K562 (cell line): ENCODE measurements around the gene CAMK2B. TPM values are rescaled to one million over a fixed set of nuclear protein-coding genes. Genes with fewer than 3 reads are reported as not detected.
A peak's percentile ranks its signal among the peaks of the same experiment; 100 is the strongest.

Source experiments
- ATAC-seq: fragments of 200-7000 bp; cut with Tn5 transposase; 3 replicates; pipeline ENCODE4 v1.9.1; 2020; ENCODE audit warnings: moderate library complexity
- BruUV-seq: library from RNA; stranded (reverse); fragments of 400-500 nt; replicated peaks from 2 replicates; lab custom pipeline; 2021; lab: Mats Ljungman, UMichigan
- CTCF ChIA-PET: fragments of 300-600 bp; formaldehyde crosslinking; extraction: SDS; loops from one replicate; lab custom pipeline; 2021; ENCODE audit warnings: low intra/inter-chr PET ratio; lab: Yijun Ruan, JAX
- POLR2A ChIA-PET: fragments of 300-600, 350-650 bp; sonication (Branson Sonifier 250); formaldehyde crosslinking; extraction: SDS; loops from one replicate; lab custom pipeline; 2021; ENCODE audit warnings: antibody characterized with exemption, inconsistent platforms; lab: Yijun Ruan, JAX
- DNase-seq, 4 experiments: peaks; one replicate each; pipeline versions ENCODE4 v3.0.0 to v3.0.0-alpha.2; 2011 to 2018; ENCODE audit warnings: low spot score in 3 of 4, mixed read lengths in 3 of 4; ENCODE audit errors: extremely low read depth in 1 of 4
- FAIRE-seq: peaks from 2 replicates; lab custom pipeline; 2011; peaks lifted over from hg19 to GRCh38; lab: Jason Lieb, UNC
- H2AFZ ChIP-seq: 2 replicates; pipeline ENCODE4 v1.6.0; 2011; ENCODE audit warnings: low read depth, low read length, control low read depth, inconsistent platforms
- H3K27ac ChIP-seq: fragments of 200-600 bp; 3 replicates; pipeline ENCODE4 v1.8.0; 2011; ENCODE audit warnings: low read depth, mild to moderate bottlenecking, control low read depth, inconsistent platforms, low read length, moderate library complexity, mixed read lengths; ENCODE audit errors: extremely low read depth
- H3K27me3 ChIP-seq, 2 experiments: fragments of 300-600 bp in 1 of 2; 2 replicates in 1 of 2; 3 replicates in 1 of 2; pipeline versions ENCODE4 v1.6.0 to v1.8.0; 2011; ENCODE audit warnings: inconsistent platforms in 2 of 2, low read length in 2 of 2, mild to moderate bottlenecking in 1 of 2, mixed read lengths in 1 of 2, moderate library complexity in 1 of 2; ENCODE audit not compliant: control insufficient read depth in 2 of 2, insufficient read depth in 2 of 2
- H3K36me3 ChIP-seq: fragments of 300-600 bp; 3 replicates; pipeline ENCODE4 v1.8.0; 2011; ENCODE audit warnings: mild to moderate bottlenecking, low read length, inconsistent platforms; ENCODE audit not compliant: control insufficient read depth, insufficient read depth
- H3K4me1 ChIP-seq, 2 experiments: fragments of 200-600 bp in 1 of 2; replicated peaks in 1 of 2; 2 replicates in 1 of 2; 3 replicates in 1 of 2; pipeline versions ENCODE4 v1.5.1 to v1.8.0; 2011; ENCODE audit warnings: inconsistent platforms in 2 of 2, low read length in 2 of 2, mild to moderate bottlenecking in 1 of 2, mixed read lengths in 1 of 2, moderate library complexity in 1 of 2; ENCODE audit not compliant: control insufficient read depth in 2 of 2, insufficient read depth in 2 of 2
- H3K4me2 ChIP-seq: 2 replicates; pipeline ENCODE4 v1.6.1; 2011; ENCODE audit warnings: low read length, control low read depth, inconsistent platforms, mixed read lengths; ENCODE audit not compliant: insufficient read depth
- H3K4me3 ChIP-seq: fragments of 200-600 bp; sonication (generic), shearing (Covaris generic); 2 replicates; pipeline ENCODE4 v1.5.1; 2016; ENCODE audit warnings: control low read depth, inconsistent platforms
- H3K79me2 ChIP-seq: fragments of 200-600 bp; 3 replicates; pipeline ENCODE4 v1.8.0; 2011; ENCODE audit warnings: low read length, inconsistent platforms; ENCODE audit not compliant: control insufficient read depth, insufficient read depth
- H3K9ac ChIP-seq, 2 experiments: 2 replicates each; pipeline versions ENCODE4 v1.6.0 to v1.6.1; 2011; ENCODE audit warnings: low read depth in 2 of 2, low read length in 2 of 2, control low read depth in 1 of 2, inconsistent platforms in 1 of 2, mild to moderate bottlenecking in 1 of 2, mixed read lengths in 1 of 2; ENCODE audit not compliant: insufficient read depth in 1 of 2
- H3K9me1 ChIP-seq: one replicate; pipeline ENCODE4 v1.6.0; 2011; ENCODE audit warnings: inconsistent platforms, mild to moderate bottlenecking, low read length, moderate library complexity; ENCODE audit not compliant: control insufficient read depth, insufficient read depth
- H3K9me3 ChIP-seq: replicated peaks from 2 replicates; pipeline ENCODE4 v1.5.1; 2011; ENCODE audit warnings: low read depth, low read length, inconsistent platforms; ENCODE audit not compliant: control insufficient read depth, insufficient read depth
- H4K20me1 ChIP-seq: replicated peaks from 2 replicates; pipeline ENCODE4 v1.6.1; 2011; ENCODE audit warnings: low read length, inconsistent platforms, mixed read lengths; ENCODE audit not compliant: control insufficient read depth, insufficient read depth
- HSF4 ChIP-seq: fragments of 250-450 bp; sonication (Bioruptor Pico); IDR thresholded peaks from 2 replicates; pipeline ENCODE4 v2.1.2; 2022; ENCODE audit warnings: mild to moderate bottlenecking, moderate library complexity, borderline replicate concordance
- MEF2D ChIP-seq: conservative IDR thresholded peaks from 2 replicates; pipeline ENCODE4 v1.6.1; 2016; ENCODE audit warnings: low read depth, missing genetic modification characterization, missing compliant biosample characterization
- WGBS: fragments of 100-300 bp; shearing (Covaris generic); methylation state at CpG from one replicate; pipeline ENCODE4 v1.1.6; 2016; ENCODE audit warnings: low coverage, mixed read lengths; ENCODE audit not compliant: insufficient coverage; ENCODE audit errors: missing lambda C conversion rate; 5-methylcytosine and 5-hydroxymethylcytosine counted together
- in situ Hi-C: fragments of 300-500 bp; cut with MboI; formaldehyde crosslinking; loops from 4 replicates; pipeline ENCODE4 v1.15.0; 2018; ENCODE audit warnings: inconsistent platforms, mixed read lengths
- intact Hi-C: fragments of 100-400 bp; cut with micrococcal nuclease; formaldehyde crosslinking; loops from 2 replicates; pipeline ENCODE4 v1.14.2; 2022
- polyA plus RNA-seq, 8 experiments: library from polyadenylated mRNA; depleted of rRNA in 4 of 8; stranded (reverse) in 5 of 8; unstranded in 3 of 8; fragments of >200 nt; fragmentation: Nextera tagmentation in 2 of 8; fragmentation: Illumina TruSeq in 1 of 8; extraction: Ambion mirVana in 2 of 8; extraction: Trizol in 1 of 8; gene quantifications; 2 replicates each; pipeline versions ENCODE4 v1.2.1 to v1.2.3, GENCODE V29; 2011 to 2014; ENCODE audit warnings: inconsistent platforms in 1 of 8, missing spikeins in 1 of 8
- total RNA-seq, 7 experiments: library from RNA; depleted of rRNA in 6 of 7; stranded (reverse); fragments of >200 nt in 6 of 7; fragmentation: Illumina TruSeq in 2 of 7; extraction: Trizol in 2 of 7; gene quantifications; 2 replicates each; pipeline versions ENCODE4 v1.2.1 to v1.2.3, GENCODE V29; 2011 to 2021; ENCODE audit warnings: low replicate concordance in 1 of 7

CAMK2B gene
- total and polyA plus RNA-seq, 9 of the 15 experiments (the other 6 are each of a cell fraction or from before 2014, with no cell fraction given): 0.04 to 0.09 (median 0.05) TPM; not detected in 4

DNA sequence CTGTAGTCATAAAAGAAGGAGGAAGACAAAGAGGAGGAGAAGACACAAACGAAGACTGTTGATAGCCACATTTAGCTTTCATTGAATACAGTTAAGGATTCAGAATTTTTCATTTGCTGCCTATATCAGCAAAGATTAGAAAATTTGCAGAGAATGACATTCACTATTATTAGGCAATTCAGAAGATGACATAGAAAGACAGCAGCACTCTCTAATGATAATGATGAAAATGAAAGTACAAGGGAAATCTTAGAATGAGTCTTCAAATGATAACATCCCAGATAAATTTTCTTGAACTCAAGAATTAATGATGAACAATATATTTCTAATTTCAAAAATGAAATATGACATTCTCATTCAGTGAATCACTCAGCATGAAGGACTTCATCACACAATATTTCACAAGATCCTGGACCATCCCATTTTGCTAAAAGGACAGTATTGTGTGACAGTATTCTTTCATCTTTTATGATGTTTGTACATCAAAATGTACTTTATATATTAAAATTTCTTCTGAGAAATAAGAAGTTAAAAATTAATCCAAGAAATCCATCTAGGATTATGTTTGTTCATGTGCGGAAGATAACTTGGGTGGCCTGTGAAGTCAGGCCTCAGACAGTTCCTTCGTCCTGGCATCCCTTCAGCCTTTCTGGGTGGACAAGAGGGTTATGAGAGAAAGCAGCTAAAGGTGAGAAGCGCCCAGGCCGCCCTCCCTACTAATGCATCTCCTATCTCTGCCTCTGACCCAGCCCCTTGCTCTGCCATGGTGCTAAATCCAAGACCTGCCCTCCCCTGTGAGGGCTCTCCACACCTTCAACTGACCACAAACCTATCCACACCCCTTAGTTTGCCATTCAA lies 47.4 kb upstream of the CAMK2B start:
- peaks cover 2% of the 10 kb centered on the region for H3K9me1 ChIP-seq
- no TSS peak for BruUV-seq
- TF ChIP-seq MEF2D (tag): no peak
- TF ChIP-seq, all 486 proteins: peak for 0
- DNase-seq (peak in 2 of 4 experiments; percentile 2 to 7), FAIRE-seq (no peak), ATAC-seq (no peak)
- in situ Hi-C loops (no loop called here), intact Hi-C loops (loop anchor here (5.0 to 10.0 kb wide), 2 partner anchors 102 to 130 kb away; no protein-coding TSS in a partner anchor)
- ChIA-PET CTCF (no interaction called here), POLR2A (no interaction called here)
- no peak overlapping the region for H3K4me2 ChIP-seq
- no peak overlapping the region for H3K4me3 ChIP-seq
- H4K20me1 ChIP-seq: no peaks in the 10 kb centered on the region
- H3K36me3 ChIP-seq: no peaks in the 10 kb centered on the region
- H3K4me1 ChIP-seq: peaks cover 0 to 3% of the 10 kb centered on the region in 2 experiments; a peak in 1 of 5 replicates
- H2AFZ ChIP-seq: no peak overlapping the region
- H3K79me2 ChIP-seq: no peaks in the 10 kb centered on the region
- 4% methylated on average over 5 of the region's 5 CpGs for WGBS
- H3K9ac ChIP-seq: no peak overlapping the region
- H3K9me3 ChIP-seq: 0 out of 2 replicates have a peak, but pooled peaks cover 3% of the 10 kb centered on the region
- H3K27me3 ChIP-seq: peaks cover 0 to 19% of the 10 kb centered on the region in 2 experiments; a peak in 2 of 5 replicates
- H3K27ac ChIP-seq: no peak overlapping the region

DNA sequence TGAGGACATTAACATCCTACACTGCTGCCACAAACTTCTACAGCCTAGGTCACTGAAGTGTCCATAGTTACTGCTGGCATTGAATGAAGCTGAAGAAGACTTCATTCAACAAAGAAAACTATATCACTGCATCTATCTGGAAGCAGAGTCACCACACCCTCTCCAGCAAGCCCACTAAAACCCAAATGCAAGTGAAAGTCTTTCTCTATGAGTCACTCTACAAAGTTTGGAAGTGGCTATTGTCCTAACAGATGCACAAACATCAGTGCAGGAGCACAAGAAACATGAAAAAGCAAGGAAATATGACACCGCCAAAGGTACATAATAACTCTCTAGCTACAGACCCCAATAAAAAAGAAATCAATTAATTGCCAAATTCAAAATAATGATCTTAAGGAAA lies 43.5 kb upstream of the CAMK2B start:
- in situ Hi-C loops: no loop called here
- BruUV-seq: no TSS peak
- Histone ChIP-seq H3K27me3 (peaks cover 0 to 14% of the 10 kb centered on the region in 2 experiments; a peak in 2 of 5 replicates), H3K79me2 (no peaks in the 10 kb centered on the region), H2AFZ (no peak overlapping the region), H4K20me1 (no peaks in the 10 kb centered on the region), H3K4me1 (no peaks in the 10 kb centered on the region), H3K36me3 (no peaks in the 10 kb centered on the region), H3K4me2 (no peak overlapping the region), H3K9me3 (0 out of 2 replicates have a peak, but pooled peaks cover 3% of the 10 kb centered on the region), H3K9me1 (no peaks in the 10 kb centered on the region), H3K27ac (no peak overlapping the region), H3K4me3 (no peak overlapping the region), H3K9ac (no peak overlapping the region)
- intact Hi-C loops: no loop called here
- DNase-seq (peak in 1 of 4 experiments; percentile 4), ATAC-seq (no peak), FAIRE-seq (no peak)
- WGBS: 0% methylated on average over 1 of the region's 1 CpG
- CTCF ChIA-PET: no interaction called here
- TF ChIP-seq HSF4 (CRISPR knock-in tag): no peak
- POLR2A ChIA-PET: interaction anchor here (3.1 kb wide), 1 partner anchor 10 kb away, joined by 12 read pairs; no protein-coding TSS in a partner anchor
